Astrocyte (in vitro differentiated cells and primary cell): ENCODE results near the gene TEX36. TPM values are rescaled to one million over a fixed set of nuclear protein-coding genes. Genes with fewer than 3 reads are reported as not detected.
A peak's percentile ranks its signal among the peaks of the same experiment; 100 is the strongest.

Experiments
- DNase-seq: peaks from one replicate; pipeline ENCODE4 v3.0.0-alpha.2; 2010; ENCODE audit warnings: low read depth
- FAIRE-seq: peaks from 2 replicates; lab custom pipeline; 2011; peaks lifted over from hg19 to GRCh38; lab: Jason Lieb, UNC
- H2AFZ ChIP-seq: 2 replicates; pipeline ENCODE4 v1.6.0; 2012; ENCODE audit warnings: low read depth, low read length, inconsistent platforms
- H3K27ac ChIP-seq: 2 replicates; pipeline ENCODE4 v1.5.1; 2011; ENCODE audit warnings: low read depth, low read length, inconsistent platforms
- H3K27me3 ChIP-seq: 2 replicates; pipeline ENCODE4 v1.6.0; 2011; ENCODE audit warnings: low read length, inconsistent platforms; ENCODE audit not compliant: insufficient read depth
- H3K36me3 ChIP-seq: 2 replicates; pipeline ENCODE4 v1.5.1; 2011; ENCODE audit warnings: low read length, inconsistent platforms; ENCODE audit not compliant: insufficient read depth
- H3K4me1 ChIP-seq: 2 replicates; pipeline ENCODE4 v1.5.1; 2011; ENCODE audit warnings: low read length, inconsistent platforms; ENCODE audit not compliant: insufficient read depth
- H3K4me2 ChIP-seq: 2 replicates; pipeline ENCODE4 v1.6.0; 2012; ENCODE audit warnings: low read length, inconsistent platforms
- H3K4me3 ChIP-seq: 2 replicates; pipeline ENCODE4 v1.5.1; 2011; ENCODE audit warnings: low read depth, mild to moderate bottlenecking, low read length, inconsistent platforms; ENCODE audit not compliant: insufficient read depth
- H3K79me2 ChIP-seq: 2 replicates; pipeline ENCODE4 v1.6.0; 2012; ENCODE audit warnings: mild to moderate bottlenecking, low read length, inconsistent platforms; ENCODE audit not compliant: insufficient read depth
- H3K9ac ChIP-seq: 2 replicates; pipeline ENCODE4 v1.6.0; 2012; ENCODE audit warnings: mild to moderate bottlenecking, low read length, inconsistent platforms
- H3K9me3 ChIP-seq: 2 replicates; pipeline ENCODE4 v1.5.1; 2012; ENCODE audit warnings: low read depth, mild to moderate bottlenecking, low read length, inconsistent platforms; ENCODE audit not compliant: insufficient read depth
- H4K20me1 ChIP-seq: 2 replicates; pipeline ENCODE4 v1.6.0; 2012; ENCODE audit warnings: low read length, inconsistent platforms; ENCODE audit not compliant: insufficient read depth
- H3K27ac Mint-ChIP-seq: one replicate; pipeline ENCODE4 v1.8.0; 2021; ENCODE audit warnings: mild to moderate bottlenecking, mixed read lengths; ENCODE audit not compliant: unreplicated experiment
- H3K27me3 Mint-ChIP-seq: one replicate; pipeline ENCODE4 v1.8.0; 2021; ENCODE audit warnings: low read depth, mixed read lengths; ENCODE audit not compliant: unreplicated experiment
- H3K36me3 Mint-ChIP-seq: one replicate; pipeline ENCODE4 v1.8.0; 2021; ENCODE audit warnings: low read depth, mixed read lengths; ENCODE audit not compliant: unreplicated experiment
- H3K4me1 Mint-ChIP-seq: one replicate; pipeline ENCODE4 v1.8.0; 2021; ENCODE audit warnings: low read depth, mixed read lengths; ENCODE audit not compliant: unreplicated experiment
- H3K4me3 Mint-ChIP-seq: one replicate; pipeline ENCODE4 v1.8.0; 2021; ENCODE audit warnings: mild to moderate bottlenecking, moderate library complexity, mixed read lengths; ENCODE audit not compliant: unreplicated experiment
- H3K9me3 Mint-ChIP-seq: one replicate; pipeline ENCODE4 v1.8.0; 2021; ENCODE audit warnings: mild to moderate bottlenecking, mixed read lengths; ENCODE audit not compliant: unreplicated experiment
- CTCF ChIP-seq: IDR thresholded peaks from 2 replicates; pipeline ENCODE4 v1.5.1; 2011; ENCODE audit warnings: low read depth, mild to moderate bottlenecking, inconsistent platforms, low read length, moderate library complexity; ENCODE audit not compliant: insufficient read depth
- EZH2 ChIP-seq: IDR thresholded peaks from 2 replicates; pipeline ENCODE4 v1.6.1; 2012; ENCODE audit warnings: mild to moderate bottlenecking, low read length, inconsistent platforms; ENCODE audit not compliant: insufficient read depth
- total RNA-seq: library from RNA; stranded (reverse); gene quantifications from 2 replicates; pipeline ENCODE4 v1.2.1, GENCODE V29; 2021

The TEX36 gene
- total RNA-seq, 1 donor from 2014 or later = not detected

- Mint-ChIP-seq H3K9me3 (peaks cover 2% of the 10 kb centered on the region), H3K27me3 (peaks cover 20% of the 10 kb centered on the region), H3K27ac (no peak overlapping the region), H3K36me3 (no peaks in the 10 kb centered on the region), H3K4me1 (no peaks in the 10 kb centered on the region), H3K4me3 (no peak overlapping the region)
- no peaks in the 10 kb centered on the region for H3K9me3 ChIP-seq
- no peak for FAIRE-seq
- H3K27me3 ChIP-seq = no peaks in the 10 kb centered on the region
- no peak for TF ChIP-seq CTCF
- no peak for TF ChIP-seq EZH2
- no peaks in the 10 kb centered on the region for H3K4me1 ChIP-seq
- no peak overlapping the region for H3K4me2 ChIP-seq
- DNase-seq = no peak
- H3K4me3 ChIP-seq = no peak overlapping the region
- no peak overlapping the region for H3K27ac ChIP-seq
- no peak overlapping the region for H2AFZ ChIP-seq
- no peaks in the 10 kb centered on the region for H3K79me2 ChIP-seq
- H3K36me3 ChIP-seq = no peaks in the 10 kb centered on the region
- H3K9ac ChIP-seq = no peak overlapping the region
- no peaks in the 10 kb centered on the region for H4K20me1 ChIP-seq
Measured at GRCh38 chr10:125631806-125632205, 51.2 kb downstream of the TEX36 start.

- Histone ChIP-seq H3K9ac (no peak overlapping the region), H4K20me1 (no peaks in the 10 kb centered on the region), H3K36me3 (no peaks in the 10 kb centered on the region), H3K4me1 (no peaks in the 10 kb centered on the region), H3K27me3 (no peaks in the 10 kb centered on the region), H3K4me2 (no peak overlapping the region), H2AFZ (no peak overlapping the region), H3K79me2 (no peaks in the 10 kb centered on the region), H3K27ac (no peak overlapping the region), H3K4me3 (no peak overlapping the region), H3K9me3 (no peaks in the 10 kb centered on the region)
- TF ChIP-seq CTCF = peak; percentile 39
- TF ChIP-seq EZH2 = no peak
- Mint-ChIP-seq H3K4me1 (no peaks in the 10 kb centered on the region), H3K9me3 (peaks cover 2% of the 10 kb centered on the region), H3K4me3 (no peak overlapping the region), H3K27me3 (peaks cover 17% of the 10 kb centered on the region), H3K36me3 (no peaks in the 10 kb centered on the region), H3K27ac (no peak overlapping the region)
- FAIRE-seq (no peak), DNase-seq (peak; percentile 25)
Measured at GRCh38 chr10:125629758-125630376, 53.1 kb downstream of the TEX36 start.
